ENCODE results near the gene TOMM70.
"Not testable (repeated sequence)": the region's sequence is repeated elsewhere in the genome, so short reads cannot be mapped to it uniquely, and the experiment has no call there.

Gene TOMM70

GRCh38 chr3:100338911-100339310, 62.0 kb downstream of the TOMM70 start:
- TF ChIP-seq, protein P1, sequence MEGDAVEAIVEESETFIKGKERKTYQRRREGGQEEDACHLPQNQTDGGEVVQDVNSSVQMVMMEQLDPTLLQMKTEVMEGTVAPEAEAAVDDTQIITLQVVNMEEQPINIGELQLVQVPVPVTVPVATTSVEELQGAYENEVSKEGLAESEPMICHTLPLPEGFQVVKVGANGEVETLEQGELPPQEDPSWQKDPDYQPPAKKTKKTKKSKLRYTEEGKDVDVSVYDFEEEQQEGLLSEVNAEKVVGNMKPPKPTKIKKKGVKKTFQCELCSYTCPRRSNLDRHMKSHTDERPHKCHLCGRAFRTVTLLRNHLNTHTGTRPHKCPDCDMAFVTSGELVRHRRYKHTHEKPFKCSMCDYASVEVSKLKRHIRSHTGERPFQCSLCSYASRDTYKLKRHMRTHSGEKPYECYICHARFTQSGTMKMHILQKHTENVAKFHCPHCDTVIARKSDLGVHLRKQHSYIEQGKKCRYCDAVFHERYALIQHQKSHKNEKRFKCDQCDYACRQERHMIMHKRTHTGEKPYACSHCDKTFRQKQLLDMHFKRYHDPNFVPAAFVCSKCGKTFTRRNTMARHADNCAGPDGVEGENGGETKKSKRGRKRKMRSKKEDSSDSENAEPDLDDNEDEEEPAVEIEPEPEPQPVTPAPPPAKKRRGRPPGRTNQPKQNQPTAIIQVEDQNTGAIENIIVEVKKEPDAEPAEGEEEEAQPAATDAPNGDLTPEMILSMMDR (IDR thresholded peaks at IDR 0.05; ENCODE audit: low read depth, low read length, missing control alignments): no peak
- no peak for DNase-seq (ENCODE audit: low read depth)
- no peak overlapping the region for H3K4me3 ChIP-seq (ENCODE audit: low read depth, low read length)

GRCh38 chr3:100336229-100336628, 64.7 kb downstream of the TOMM70 start:
- not testable (repeated sequence) for DNase-seq (ENCODE audit: low read depth)
- H3K4me3 ChIP-seq (ENCODE audit: low read depth, low read length): peak overlapping the region; percentile 60; the same call in 1 of the 2 replicates

DNA sequence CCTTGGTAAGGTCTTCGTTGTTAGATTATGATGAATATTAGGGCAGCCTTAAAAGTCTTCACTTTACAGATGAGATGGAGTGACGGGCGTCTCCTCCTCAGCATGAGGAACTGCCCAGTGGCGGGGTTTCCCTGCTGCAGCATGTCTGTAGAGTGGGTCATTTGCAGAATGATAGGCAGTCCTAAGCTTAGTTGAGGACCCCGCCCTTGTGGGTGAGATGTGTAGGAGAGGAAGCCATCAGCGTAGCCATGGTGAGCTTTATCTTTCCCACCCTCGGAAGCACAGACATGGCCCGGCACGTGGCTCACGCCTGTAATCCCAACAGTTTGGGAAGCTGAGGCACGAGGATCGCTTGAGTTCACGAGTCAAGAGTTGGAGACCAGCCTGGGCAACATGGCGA, 65.5 kb downstream of the TOMM70 start:
- TF ChIP-seq, protein P1 (IDR thresholded peaks at IDR 0.05; ENCODE audit: low read depth, low read length, missing control alignments): no peak
- peak overlapping the region; percentile 60 for H3K4me3 ChIP-seq (ENCODE audit: low read depth, low read length)
- peak; percentile 55 for DNase-seq (ENCODE audit: low read depth)

DNA sequence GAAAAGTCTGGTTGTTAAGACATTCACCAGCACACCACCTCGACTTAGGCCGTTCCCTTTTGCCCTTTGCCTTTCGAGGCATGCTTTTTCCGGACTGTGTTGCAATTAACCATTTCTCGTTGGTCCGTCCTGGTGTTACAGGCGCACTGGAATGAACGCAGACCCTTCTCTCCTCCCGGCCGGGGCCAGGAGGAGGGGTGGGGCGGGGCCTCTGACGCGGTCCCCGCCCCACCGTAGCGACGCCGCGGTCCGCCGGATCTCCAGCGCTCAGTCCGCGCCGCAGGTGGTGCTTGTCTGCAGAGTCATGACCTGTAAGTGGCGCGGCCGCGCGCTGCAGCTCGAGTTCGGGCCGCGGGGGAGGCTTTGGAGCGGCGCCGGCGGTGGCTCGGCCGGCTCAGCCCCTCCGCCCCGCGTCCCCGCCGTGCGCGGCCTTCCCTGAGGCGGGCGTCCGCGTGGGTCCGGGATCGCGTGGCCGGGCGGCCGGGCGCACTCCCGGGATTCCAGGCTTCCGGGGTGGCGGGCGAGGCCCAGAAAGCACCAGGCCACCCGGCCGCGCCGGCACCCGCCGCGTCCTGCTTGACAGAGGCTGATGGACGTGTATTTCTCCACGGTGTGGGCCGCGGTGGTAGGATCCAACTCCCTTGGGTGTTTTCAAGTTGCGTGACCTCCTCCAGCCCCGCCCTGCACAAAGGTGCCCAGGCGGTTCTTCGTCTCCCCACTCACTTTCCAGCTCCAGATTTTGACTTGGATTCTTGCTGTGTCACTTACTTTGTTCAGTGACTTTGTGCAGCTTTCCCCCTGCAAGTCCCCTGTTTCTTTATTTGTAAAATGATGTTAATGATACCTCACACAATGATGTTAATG, 66.2 kb downstream of the TOMM70 start, which contains the start of gene NIT2:
NIT2 (plus strand) TSS at position 270 of the 864 bp plus-strand sequence; CDS start at position 305, 35 bp downstream.
- TF ChIP-seq, protein P1 (IDR thresholded peaks at IDR 0.05; ENCODE audit: low read depth, low read length, missing control alignments): no peak
- H3K4me3 ChIP-seq (ENCODE audit: low read depth, low read length): peak within 1 kb of the TSS; percentile 60

DNA sequence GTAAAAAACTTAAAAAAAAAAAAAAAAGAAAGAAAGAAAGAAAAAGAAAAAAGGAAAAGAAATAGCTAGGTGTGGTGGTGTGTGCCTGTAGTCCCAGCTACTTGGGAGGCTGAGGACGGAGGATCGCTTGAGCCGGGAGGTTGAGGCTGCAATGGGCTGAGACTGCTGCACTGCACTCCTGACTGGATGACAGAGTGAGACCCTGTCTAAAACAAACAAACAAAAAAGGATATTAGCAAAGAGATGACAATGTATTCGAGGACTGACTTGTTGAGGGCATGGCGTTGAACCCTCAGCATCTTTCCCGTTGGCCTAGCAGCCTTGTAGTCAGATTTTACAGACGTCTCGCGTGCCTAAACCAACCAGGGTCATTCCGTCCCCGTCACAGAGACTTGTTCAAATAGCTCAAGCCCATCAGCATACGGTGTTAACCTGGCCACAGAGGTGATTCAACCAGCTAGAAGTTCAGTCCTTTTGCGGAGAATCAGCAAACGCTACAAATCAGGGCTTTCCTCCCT, 66.9 kb downstream of the TOMM70 start:
- TF ChIP-seq, protein P1 (IDR thresholded peaks at IDR 0.05; ENCODE audit: low read depth, low read length, missing control alignments): no peak
- DNase-seq (ENCODE audit: low read depth): no peak
- peak overlapping the region; percentile 60 for H3K4me3 ChIP-seq (ENCODE audit: low read depth, low read length)

More for the DNA sequence above, 66.2 kb downstream of the TOMM70 start, which contains the start of gene NIT2:
- peak; percentile 60 for DNase-seq (ENCODE audit: low read depth)

DNA sequence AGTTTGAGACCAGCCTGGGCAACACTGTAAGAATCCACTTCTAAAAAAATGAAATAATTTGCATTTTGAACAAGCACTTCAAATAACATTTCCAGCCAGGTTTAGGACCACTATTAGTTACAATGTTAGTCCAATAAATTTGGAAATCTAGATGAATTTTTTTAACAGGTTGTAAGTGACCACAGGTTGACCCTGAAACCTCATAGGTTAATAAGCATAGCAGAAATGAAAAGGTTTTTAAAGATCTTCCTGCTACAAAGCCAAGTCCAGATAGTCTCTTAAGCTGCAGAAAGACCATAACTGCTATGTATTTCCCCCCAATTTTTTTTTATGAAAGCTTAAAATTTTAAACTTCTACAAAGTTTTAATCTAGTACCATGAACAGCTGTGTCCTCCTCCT, 67.8 kb downstream of the TOMM70 start:
- H3K4me3 ChIP-seq (ENCODE audit: low read depth, low read length): no peak overlapping the region
- TF ChIP-seq, protein P1 (IDR thresholded peaks at IDR 0.05; ENCODE audit: low read depth, low read length, missing control alignments): no peak
- no peak for DNase-seq (ENCODE audit: low read depth)

- TF ChIP-seq, protein P1 (IDR thresholded peaks at IDR 0.05; ENCODE audit: low read depth, low read length, missing control alignments): no peak
- no peak overlapping the region for H3K4me3 ChIP-seq (ENCODE audit: low read depth, low read length)
- no peak for DNase-seq (ENCODE audit: low read depth)
Measured at GRCh38 chr3:100331660-100332059, 69.2 kb downstream of the TOMM70 start.

All from GM12864 (cell line).